Right cardiac atrium (tissue), 5 donors: ENCODE results near the gene TOR1B. TPM values are rescaled to one million over a fixed set of nuclear protein-coding genes. Genes with fewer than 3 reads are reported as not detected.
"Not testable (repeated sequence)": the region's sequence is repeated elsewhere in the genome, so short reads cannot be mapped to it uniquely, and the experiment has no call there.

Experiments used
- ATAC-seq, 2 donors: fragments of 200-7000 bp; cut with Tn5 transposase; one replicate each; pipeline versions ENCODE4 v1.8.0 to v1.9.1; 2020; ENCODE audit warnings: moderate library complexity in 2 of 2, mild to moderate bottlenecking in 1 of 2
- DNase-seq, 3 donors: peaks; one replicate each; pipeline ENCODE4 v3.0.0-alpha.2; 2020
- H3K27ac ChIP-seq: one replicate; pipeline ENCODE4 v1.5.1; 2013; ENCODE audit warnings: mild to moderate bottlenecking, low read length, control low read depth, moderate library complexity
- H3K27me3 ChIP-seq: one replicate; pipeline ENCODE4 v1.6.1; 2013; ENCODE audit not compliant: control insufficient read depth, insufficient read depth
- H3K4me1 ChIP-seq: one replicate; pipeline ENCODE4 v1.6.1; 2013; ENCODE audit warnings: low read length; ENCODE audit not compliant: control insufficient read depth, insufficient read depth
- H3K4me3 ChIP-seq: one replicate; pipeline ENCODE4 v1.5.1; 2013; ENCODE audit warnings: low read length, control low read depth
- H3K9me3 ChIP-seq: one replicate; pipeline ENCODE4 v1.6.1; 2013; ENCODE audit warnings: low read length; ENCODE audit not compliant: control insufficient read depth
- WGBS: extraction: QIAGEN DNeasy Blood & Tissue Kit; methylation state at CpG from one replicate; pipeline ENCODE4 v1.1.7; 2013; 5-methylcytosine and 5-hydroxymethylcytosine counted together
- intact Hi-C, 4 donors: fragments of 100-400 bp; cut with DNase I; formaldehyde crosslinking; loops; one replicate each; pipeline versions ENCODE4 v1.11.0 to v1.14.0; 2022 to 2023
- long read RNA-seq, 4 donors: library from polyadenylated mRNA; unstranded; transcript quantifications; one replicate each; pipeline ENCODE4 v2.0.0, GENCODE V29; 2020 to 2021
- polyA plus RNA-seq: library from polyadenylated mRNA; stranded (reverse); fragments of 200-250 nt; gene quantifications from one replicate; pipeline ENCODE4 v1.2.3, GENCODE V29; 2013
- total RNA-seq, 4 donors: library from RNA; stranded (reverse); fragmentation: NEBNext Ultra II Directional; extraction: Animal tissue kit (Norgen Biotek cat#: 25700); gene quantifications; one replicate each; pipeline ENCODE4 v1.2.1, GENCODE V29; 2021
- donor health status: healthy with polysubstance abuse.
- donor health status: DM: no; HTN: yes; CAD: no.
- donor health status: DM: no; HTN: no; CAD: no.
- donor health status: DM: no; HTN: yes; CAD: no; lungs with severe emphysema.
- donor health status: DM: yes; HTN: yes; CAD: no.

TOR1B gene, protein sequence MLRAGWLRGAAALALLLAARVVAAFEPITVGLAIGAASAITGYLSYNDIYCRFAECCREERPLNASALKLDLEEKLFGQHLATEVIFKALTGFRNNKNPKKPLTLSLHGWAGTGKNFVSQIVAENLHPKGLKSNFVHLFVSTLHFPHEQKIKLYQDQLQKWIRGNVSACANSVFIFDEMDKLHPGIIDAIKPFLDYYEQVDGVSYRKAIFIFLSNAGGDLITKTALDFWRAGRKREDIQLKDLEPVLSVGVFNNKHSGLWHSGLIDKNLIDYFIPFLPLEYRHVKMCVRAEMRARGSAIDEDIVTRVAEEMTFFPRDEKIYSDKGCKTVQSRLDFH
- total RNA-seq: 10 to 100 TPM in 2 of 4 donors, 1 to 10 TPM in 2; 8.8 to 12.2 (median 10.6) TPM
- 10.0 TPM for polyA plus RNA-seq
- long read RNA-seq, donor 1, transcript TOR1B-201 (5 exons, 2,769 nt): major isoform, 14 of 22 reads
- long read RNA-seq, donor 1, partial matches to known transcripts: 1 of 22 reads
- long read RNA-seq, donor 1, other reads (novel, unspliced or antisense): 5 of 22 reads
- long read RNA-seq, donor 2, partial matches to known transcripts: 0 of 2 reads
- long read RNA-seq, donor 2, other reads (novel, unspliced or antisense): 0 of 2 reads
- long read RNA-seq, donor 3, transcript TOR1B-201 (5 exons, 2,769 nt): major isoform, 23 of 34 reads
- long read RNA-seq, donor 3, partial matches to known transcripts: 4 of 34 reads
- long read RNA-seq, donor 3, other reads (novel, unspliced or antisense): 6 of 34 reads
- long read RNA-seq, donor 4, transcript TOR1B-201 (5 exons, 2,769 nt): major isoform, 8 of 9 reads
- long read RNA-seq, donor 4, partial matches to known transcripts: 0 of 9 reads
- long read RNA-seq, donor 4, other reads (novel, unspliced or antisense): 1 of 9 reads

DNA sequence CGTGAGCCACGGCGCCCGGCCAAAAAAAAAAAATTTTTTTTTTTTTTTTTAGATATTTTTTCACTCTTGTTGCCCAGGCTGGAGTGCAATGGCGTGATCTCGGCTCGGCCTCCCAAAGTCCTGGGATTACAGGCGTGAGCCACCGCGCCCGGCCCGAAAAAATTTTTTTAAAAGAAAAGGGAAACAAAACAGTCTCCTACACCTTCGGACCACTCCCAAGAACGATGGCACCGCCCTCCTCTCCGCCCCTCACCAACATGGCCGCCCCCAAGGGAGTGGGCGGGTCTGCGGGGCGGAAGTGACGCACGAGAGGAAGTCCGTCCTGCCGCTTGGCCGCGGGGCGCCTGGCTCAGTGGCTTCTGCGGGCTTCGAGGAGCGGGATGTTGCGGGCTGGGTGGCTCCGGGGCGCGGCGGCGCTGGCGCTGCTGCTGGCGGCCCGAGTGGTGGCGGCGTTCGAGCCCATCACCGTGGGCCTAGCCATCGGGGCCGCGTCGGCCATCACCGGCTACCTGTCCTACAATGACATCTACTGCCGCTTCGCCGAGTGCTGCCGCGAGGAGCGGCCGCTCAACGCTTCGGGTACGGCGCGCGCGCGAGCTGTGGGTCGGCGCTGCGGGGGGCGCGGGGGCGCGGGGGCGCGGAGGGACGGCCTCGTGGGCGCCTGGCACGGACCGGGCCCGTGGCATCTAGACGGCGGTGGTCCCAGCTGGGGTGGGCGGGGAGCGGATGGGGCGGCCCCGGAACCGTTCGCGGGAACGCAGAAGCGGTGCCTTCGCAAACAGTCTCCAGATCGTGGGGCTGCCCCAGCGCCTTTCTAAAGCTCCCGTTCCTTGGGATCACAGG lies at the start of gene TOR1B:
TSS of gene TOR1B (plus strand) at position 352 of the 843 bp plus-strand sequence. CDS start at position 381, 29 bp downstream.
- Histone ChIP-seq H3K4me3 (peak within 1 kb of the TSS; percentile 91), H3K27me3 (no peaks in the 10 kb centered on the region), H3K4me1 (peaks cover 6% of the 10 kb centered on the region), H3K9me3 (no peaks in the 10 kb centered on the region), H3K27ac (peak within 1 kb of the TSS; percentile 79)
- intact Hi-C loops: no loop called here
- DNase-seq (peak; percentile 96 to 99 (median 98)), ATAC-seq (peak; percentile 98)
- WGBS: under 1% methylated on average over 93 of the region's 93 CpGs

DNA sequence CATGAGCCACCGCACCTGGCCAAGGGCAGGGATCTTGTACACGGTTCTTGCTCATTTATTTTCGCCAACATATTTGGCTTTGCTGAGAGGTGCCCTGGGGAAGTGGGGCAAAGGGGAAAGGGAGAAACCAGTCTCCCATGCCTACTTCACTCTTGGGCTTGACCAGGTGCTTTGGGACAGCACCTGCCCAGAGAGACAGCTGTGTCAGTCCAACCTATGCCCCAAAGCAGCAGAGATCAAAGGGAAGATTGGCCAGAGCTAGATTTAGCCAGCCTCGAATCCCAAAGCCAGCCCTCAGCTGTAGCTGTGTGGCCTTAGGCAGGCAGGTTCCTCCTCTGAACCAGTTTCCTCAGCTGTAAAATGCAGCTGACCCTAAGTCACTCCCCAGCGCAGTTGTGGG lies 47.8 kb upstream of the TOR1B start:
- H3K4me3 ChIP-seq: no peak overlapping the region
- ATAC-seq: no peak
- intact Hi-C loops: no loop called here

DNA sequence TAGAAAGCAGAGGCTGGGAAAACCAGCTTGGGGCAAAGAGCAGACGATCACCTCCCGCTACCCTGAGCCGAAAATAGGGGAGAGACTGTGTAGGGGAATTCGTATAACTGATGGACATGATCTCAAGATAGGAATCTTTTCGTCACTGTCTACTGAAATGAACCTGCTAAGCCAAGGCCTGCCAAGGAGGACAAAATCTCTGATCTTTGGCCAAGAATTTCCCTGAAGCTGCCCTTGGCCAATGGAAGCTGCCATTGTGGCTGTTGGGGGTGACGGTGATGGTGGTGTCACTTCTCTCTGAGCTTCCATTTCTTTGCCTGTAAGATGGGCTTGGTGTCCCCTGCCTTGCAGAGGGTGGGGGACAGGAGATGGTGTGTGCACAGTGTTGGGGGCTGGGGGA lies 46.8 kb upstream of the TOR1B start:
- ATAC-seq (no peak), DNase-seq (no peak)
- H3K27ac ChIP-seq: no peak overlapping the region
- WGBS: 93% methylated on average over 6 of the region's 6 CpGs
- no peak overlapping the region for H3K4me3 ChIP-seq
- no peaks in the 10 kb centered on the region for H3K27me3 ChIP-seq
- H3K4me1 ChIP-seq: no peaks in the 10 kb centered on the region
- intact Hi-C loops: no loop called here
- H3K9me3 ChIP-seq: no peaks in the 10 kb centered on the region

More for the DNA sequence above, 47.8 kb upstream of the TOR1B start:
- H3K9me3 ChIP-seq: no peaks in the 10 kb centered on the region
- no peak overlapping the region for H3K27ac ChIP-seq
- no peaks in the 10 kb centered on the region for H3K27me3 ChIP-seq
- peak in 1 of 3 donors; percentile 4 for DNase-seq
- no peaks in the 10 kb centered on the region for H3K4me1 ChIP-seq
- 86% methylated on average over 5 of the region's 5 CpGs for WGBS

DNA sequence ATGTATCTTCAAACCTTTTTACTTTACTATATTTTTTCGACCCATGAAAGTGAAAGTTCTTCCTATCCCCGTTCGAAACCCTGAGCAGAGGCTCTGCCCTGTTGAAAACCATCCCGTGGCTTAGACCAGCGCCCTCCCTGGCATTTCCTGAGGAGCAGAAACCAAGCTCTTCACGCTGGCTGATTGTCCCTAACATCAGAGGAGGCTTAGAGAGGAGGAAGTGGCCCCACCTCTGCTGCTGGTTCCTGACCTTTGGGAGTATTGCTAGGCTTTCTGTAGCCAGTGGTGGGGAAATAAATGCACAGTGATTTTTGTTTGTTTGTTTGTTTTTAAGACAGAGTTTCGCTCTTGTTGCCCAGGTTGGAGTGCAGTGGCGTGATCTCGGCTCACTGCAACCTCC lies 45.9 kb upstream of the TOR1B start:
- Histone ChIP-seq H3K4me3 (no peak overlapping the region), H3K4me1 (peaks cover 4% of the 10 kb centered on the region), H3K9me3 (no peaks in the 10 kb centered on the region), H3K27ac (no peak overlapping the region), H3K27me3 (no peaks in the 10 kb centered on the region)
- 67% methylated on average over 9 of the region's 9 CpGs for WGBS
- DNase-seq (peak in 1 of 3 donors; percentile 61), ATAC-seq (no peak)
- intact Hi-C loops: no loop called here

DNA sequence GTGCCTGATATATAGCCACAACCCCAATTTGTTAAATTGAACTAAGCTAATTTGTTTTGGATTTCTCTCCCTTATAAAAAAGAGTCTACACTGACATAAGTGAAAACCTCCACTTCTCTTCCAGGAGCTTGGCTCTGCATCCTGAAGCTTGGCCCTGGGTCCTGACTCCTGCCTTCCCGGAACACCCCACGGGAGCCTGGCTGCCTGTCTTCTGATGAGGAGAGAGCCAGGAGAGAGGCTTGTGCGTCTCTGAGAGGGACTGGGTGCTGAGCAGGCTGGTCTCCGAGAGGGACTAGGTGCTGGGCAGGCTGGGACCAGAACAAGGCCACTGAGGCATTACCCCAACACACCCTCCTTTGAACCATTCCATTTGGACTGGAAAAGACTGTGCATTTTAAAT lies 43.7 kb upstream of the TOR1B start:
- peak; percentile 57 to 83 (median 66) for DNase-seq
- Histone ChIP-seq H3K4me1 (peaks cover 4% of the 10 kb centered on the region), H3K9me3 (no peaks in the 10 kb centered on the region), H3K4me3 (no peak overlapping the region), H3K27me3 (no peaks in the 10 kb centered on the region), H3K27ac (no peak overlapping the region)
- peak in 1 of 2 donors; percentile 14 for ATAC-seq
- intact Hi-C loops: no loop called here
- 52% methylated on average over 4 of the region's 4 CpGs for WGBS

DNA sequence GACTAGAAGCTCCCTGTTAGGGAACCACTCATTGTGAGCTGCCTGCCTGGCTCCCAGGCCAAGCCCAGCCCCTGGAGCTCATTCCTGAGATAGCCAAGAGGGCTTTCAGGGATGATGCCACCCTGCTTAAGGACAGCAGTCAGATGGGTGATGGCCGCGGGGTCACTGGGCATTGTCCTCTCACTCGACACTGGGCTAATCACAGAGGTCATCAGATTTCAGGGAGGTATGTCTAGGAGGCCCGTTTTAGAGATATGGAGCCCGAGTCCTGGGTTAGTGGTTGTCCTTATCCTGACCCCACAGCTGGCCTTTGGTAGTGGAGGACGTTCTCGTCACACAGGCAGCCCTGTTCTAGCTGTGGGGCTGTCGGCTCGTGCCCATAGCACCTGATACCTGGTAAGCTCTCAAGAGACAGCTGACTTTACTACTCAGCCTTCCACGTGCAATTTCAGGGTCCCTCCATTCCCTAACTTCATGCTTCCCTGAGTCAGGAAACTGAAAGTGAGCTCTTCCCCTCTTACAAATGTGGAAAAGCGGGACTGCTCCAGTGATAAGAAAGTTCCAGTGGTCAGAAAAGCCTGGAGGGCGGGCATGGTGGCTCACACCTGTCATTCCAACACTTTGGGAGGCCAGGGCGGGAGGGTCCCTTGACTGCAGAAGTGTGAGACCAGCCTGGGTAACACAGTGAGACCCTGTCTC lies 43.0 kb upstream of the TOR1B start:
- ATAC-seq (no peak), DNase-seq (no peak)
- Histone ChIP-seq H3K27ac (no peak overlapping the region), H3K9me3 (no peaks in the 10 kb centered on the region), H3K4me3 (no peak overlapping the region), H3K4me1 (peaks cover 4% of the 10 kb centered on the region), H3K27me3 (no peaks in the 10 kb centered on the region)
- WGBS: 56% methylated on average over 13 of the region's 13 CpGs
- intact Hi-C loops: no loop called here

DNA sequence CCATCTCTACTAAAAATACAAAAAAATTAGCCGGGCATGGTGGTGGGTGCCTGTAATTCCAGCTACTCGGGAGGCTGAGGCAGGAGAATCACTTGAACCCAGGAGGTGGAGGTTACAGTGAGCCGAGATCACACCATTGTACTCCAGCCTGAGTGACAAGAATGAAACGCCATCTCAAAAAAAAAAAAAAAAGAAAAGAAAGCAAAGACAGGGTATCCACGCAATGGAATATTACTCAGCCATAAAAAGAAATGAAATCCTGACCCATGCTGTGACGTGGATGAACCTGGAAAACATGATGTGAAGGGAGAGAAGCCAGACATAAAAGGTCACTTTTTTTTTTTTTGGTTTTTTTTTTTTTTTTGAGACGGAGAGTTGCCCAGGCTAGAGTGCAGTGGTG lies 42.2 kb upstream of the TOR1B start:
- H3K9me3 ChIP-seq, H3K4me3 ChIP-seq, H3K4me1 ChIP-seq, ATAC-seq, H3K27me3 ChIP-seq, intact Hi-C loops, H3K27ac ChIP-seq, DNase-seq: not testable (repeated sequence)
- WGBS: 90% methylated on average over 7 of the region's 7 CpGs

DNA sequence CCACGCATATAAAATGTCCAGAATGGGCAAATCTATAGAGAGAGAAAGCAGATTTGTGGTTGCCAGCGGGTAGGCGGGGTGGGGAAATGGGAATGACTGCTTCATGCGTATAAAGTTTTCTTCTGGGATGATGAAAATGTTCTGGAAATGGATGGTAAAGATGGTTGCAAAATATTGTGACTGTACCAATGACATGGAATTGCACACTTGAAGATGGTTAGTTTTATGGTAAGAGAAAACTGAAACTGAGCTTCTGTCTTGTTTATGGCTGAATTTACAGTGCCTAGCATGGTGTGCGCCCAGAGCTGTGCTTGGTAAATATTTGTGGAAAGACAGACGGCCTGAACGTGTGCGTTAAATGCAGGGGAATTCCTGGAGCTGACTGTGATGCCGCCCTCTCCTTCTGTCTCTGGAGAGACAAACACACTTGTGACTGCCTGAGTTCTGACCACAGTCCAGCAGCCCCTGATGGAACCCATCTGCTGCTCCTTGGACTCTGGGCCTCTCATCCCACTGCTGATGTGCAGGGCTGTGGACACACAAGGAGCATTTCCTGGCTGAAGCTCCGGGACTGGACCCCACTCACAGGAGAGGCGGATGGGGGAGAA lies 41.6 kb upstream of the TOR1B start:
- intact Hi-C loops: no loop called here
- H3K9me3 ChIP-seq: no peaks in the 10 kb centered on the region
- no peaks in the 10 kb centered on the region for H3K27me3 ChIP-seq
- ATAC-seq (peak; percentile 64 to 73), DNase-seq (peak; percentile 72 to 86 (median 86))
- H3K4me1 ChIP-seq: peaks cover 4% of the 10 kb centered on the region
- WGBS: 54% methylated on average over 11 of the region's 11 CpGs
- H3K4me3 ChIP-seq: no peak overlapping the region
- H3K27ac ChIP-seq: peak overlapping the region; percentile 62

DNA sequence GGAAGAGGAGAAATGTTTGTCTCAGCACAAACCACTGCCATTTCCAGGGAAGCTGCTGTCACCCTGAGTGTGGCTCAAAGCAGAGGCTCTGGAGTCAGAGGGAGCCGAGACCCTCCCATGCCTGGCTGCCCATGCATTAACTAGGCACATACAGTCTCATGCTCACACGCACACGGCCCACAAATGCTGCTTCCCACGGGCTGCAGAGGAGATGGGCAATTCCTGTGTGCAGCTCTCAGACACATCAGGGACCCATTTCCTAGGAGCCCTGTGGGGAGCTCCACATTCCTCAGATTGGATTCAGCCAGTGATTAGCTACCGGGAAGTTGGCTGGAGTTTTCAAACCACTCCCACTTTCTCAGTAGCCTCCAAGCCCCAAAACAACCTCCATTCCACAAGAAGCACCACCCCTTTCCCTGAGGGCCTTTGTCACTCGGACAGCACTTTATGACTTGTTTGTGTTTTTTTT lies 41.0 kb upstream of the TOR1B start:
- Histone ChIP-seq H3K27me3 (no peaks in the 10 kb centered on the region), H3K4me1 (peaks cover 4% of the 10 kb centered on the region), H3K27ac (peak overlapping the region; percentile 62), H3K4me3 (no peak overlapping the region), H3K9me3 (no peaks in the 10 kb centered on the region)
- intact Hi-C loops: no loop called here
- DNase-seq: peak in 1 of 3 donors; percentile 57
- peak; percentile 37 to 59 for ATAC-seq
- 21% methylated on average over 6 of the region's 6 CpGs for WGBS
